Measurements from ENCODE around the gene STK11. TPM values are rescaled to one million over a fixed set of nuclear protein-coding genes. Genes with fewer than 3 reads are reported as not detected.

STK11 gene
- total RNA-seq, 1 donor from 2014 or later, result 69.6 TPM

GRCh38 chr19:1228161-1228957 lies 22.8 kb downstream of the STK11 start:
- no peak for DNase-seq (ENCODE audit: low spot score)
- Mint-ChIP-seq H3K27ac (no peak overlapping the region), H3K9me3 (no peaks in the 10 kb centered on the region), H3K36me3 (ENCODE audit: low read depth) (no peaks in the 10 kb centered on the region), H3K4me3 (no peak overlapping the region), H3K4me1 (ENCODE audit: low read depth) (no peaks in the 10 kb centered on the region), H3K27me3 (ENCODE audit: insufficient read depth) (no peaks in the 10 kb centered on the region)
- intact Hi-C loops (cut with micrococcal nuclease), result no loop called here

GRCh38 chr19:1229056-1229923 lies 23.7 kb downstream of the STK11 start:
- no peaks in the 10 kb centered on the region for H3K27me3 Mint-ChIP-seq (ENCODE audit: insufficient read depth)
- H3K9me3 Mint-ChIP-seq, result no peaks in the 10 kb centered on the region
- H3K36me3 Mint-ChIP-seq (ENCODE audit: low read depth), result no peaks in the 10 kb centered on the region
- intact Hi-C loops (cut with micrococcal nuclease), result no loop called here
- no peak overlapping the region for H3K27ac Mint-ChIP-seq
- H3K4me1 Mint-ChIP-seq (ENCODE audit: low read depth), result no peaks in the 10 kb centered on the region
- no peak for DNase-seq (ENCODE audit: low spot score)
- no peak overlapping the region for H3K4me3 Mint-ChIP-seq

- intact Hi-C loops (cut with micrococcal nuclease), result no loop called here
- Mint-ChIP-seq H3K27ac (no peak overlapping the region), H3K27me3 (ENCODE audit: insufficient read depth) (peaks cover 2% of the 10 kb centered on the region), H3K9me3 (no peaks in the 10 kb centered on the region), H3K4me3 (no peak overlapping the region), H3K36me3 (ENCODE audit: low read depth) (no peaks in the 10 kb centered on the region), H3K4me1 (ENCODE audit: low read depth) (no peaks in the 10 kb centered on the region)
- no peak for DNase-seq (ENCODE audit: low spot score)
Measured at GRCh38 chr19:1229924-1230782, 24.6 kb downstream of the STK11 start.

DNA sequence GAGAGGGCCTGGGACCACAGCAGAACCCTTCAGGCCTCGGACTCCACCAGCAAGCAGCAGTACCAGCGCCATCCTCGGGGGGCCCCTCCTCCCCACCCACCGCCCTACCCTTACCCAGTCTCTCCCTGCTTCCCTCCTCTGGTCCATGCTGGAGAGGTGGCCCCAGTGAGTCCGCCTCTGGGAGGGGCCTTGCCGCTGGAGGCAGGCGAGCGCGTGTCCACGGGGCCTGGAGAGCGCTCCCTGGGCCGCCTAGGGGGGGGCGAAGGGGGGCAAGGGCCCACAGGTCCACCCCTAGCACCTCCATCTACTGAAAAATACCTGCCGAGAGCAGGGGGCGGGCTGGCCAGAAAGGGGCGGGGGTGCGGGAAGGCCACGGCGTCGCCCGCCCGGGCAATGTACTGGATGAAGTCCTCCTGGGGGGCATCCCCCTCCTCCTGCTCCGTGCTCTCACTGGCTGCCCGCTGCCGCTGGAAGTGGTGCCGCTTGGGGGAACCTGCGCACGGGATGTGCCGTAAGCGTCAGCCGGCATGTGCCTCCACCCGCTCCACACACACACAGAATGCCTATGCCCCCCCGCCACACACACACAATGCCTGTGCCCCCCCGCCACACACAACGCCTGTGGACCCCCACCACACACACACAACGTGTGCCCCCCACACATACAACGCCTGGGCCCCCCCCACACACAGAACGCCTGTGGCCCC lies 25.4 kb downstream of the STK11 start:
- H3K27ac Mint-ChIP-seq, result no peak overlapping the region

GRCh38 chr19:1231729-1232637 lies 26.4 kb downstream of the STK11 start:
- peaks cover 4% of the 10 kb centered on the region for H3K27me3 Mint-ChIP-seq (ENCODE audit: insufficient read depth)
- no peaks in the 10 kb centered on the region for H3K4me1 Mint-ChIP-seq (ENCODE audit: low read depth)

More for the DNA sequence above, 25.4 kb downstream of the STK11 start:
- no peak for DNase-seq (ENCODE audit: low spot score)
- Mint-ChIP-seq H3K4me1 (ENCODE audit: low read depth) (no peaks in the 10 kb centered on the region), H3K36me3 (ENCODE audit: low read depth) (no peaks in the 10 kb centered on the region), H3K27me3 (ENCODE audit: insufficient read depth) (peaks cover 3% of the 10 kb centered on the region), H3K4me3 (no peak overlapping the region), H3K9me3 (no peaks in the 10 kb centered on the region)
- intact Hi-C loops (cut with micrococcal nuclease), result no loop called here

DNA sequence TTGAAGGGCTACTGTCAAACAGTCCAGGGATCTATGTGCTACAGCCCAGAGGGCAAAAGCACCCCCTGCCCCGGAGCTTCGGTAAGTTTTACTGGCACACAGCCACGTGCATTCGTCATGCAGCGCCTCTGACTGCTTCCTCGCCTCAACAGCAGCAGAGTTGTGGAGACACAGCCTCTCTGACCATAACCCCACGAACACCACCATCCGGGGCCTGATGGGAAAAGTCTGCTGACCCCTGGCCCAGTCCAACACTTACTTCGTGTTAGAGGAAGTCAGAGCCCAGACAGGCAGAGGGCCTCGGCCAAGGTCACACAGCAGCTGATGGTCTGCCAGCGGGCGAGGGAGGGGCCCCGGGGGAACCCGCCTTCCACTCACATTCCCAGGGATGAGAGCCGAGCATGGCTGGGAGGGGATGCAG lies 27.1 kb downstream of the STK11 start:
- Mint-ChIP-seq H3K9me3 (no peaks in the 10 kb centered on the region), H3K27ac (no peak overlapping the region), H3K27me3 (ENCODE audit: insufficient read depth) (peaks cover 4% of the 10 kb centered on the region), H3K4me1 (ENCODE audit: low read depth) (no peaks in the 10 kb centered on the region), H3K4me3 (no peak overlapping the region), H3K36me3 (ENCODE audit: low read depth) (no peaks in the 10 kb centered on the region)
- no peak for DNase-seq (ENCODE audit: low spot score)
- intact Hi-C loops (cut with micrococcal nuclease), result no loop called here

More at GRCh38 chr19:1231729-1232637, 26.4 kb downstream of the STK11 start:
- DNase-seq (ENCODE audit: low spot score), result no peak
- intact Hi-C loops (cut with micrococcal nuclease), result no loop called here
- H3K27ac Mint-ChIP-seq, result no peak overlapping the region
- H3K9me3 Mint-ChIP-seq, result no peaks in the 10 kb centered on the region
- no peak overlapping the region for H3K4me3 Mint-ChIP-seq
- H3K36me3 Mint-ChIP-seq (ENCODE audit: low read depth), result no peaks in the 10 kb centered on the region

GRCh38 chr19:1233115-1233667 lies 27.6 kb downstream of the STK11 start:
- DNase-seq (ENCODE audit: low spot score), result no peak
- intact Hi-C loops (cut with micrococcal nuclease), result no loop called here
- no peak overlapping the region for H3K27ac Mint-ChIP-seq
- no peaks in the 10 kb centered on the region for H3K9me3 Mint-ChIP-seq
- H3K36me3 Mint-ChIP-seq (ENCODE audit: low read depth), result no peaks in the 10 kb centered on the region
- H3K4me3 Mint-ChIP-seq, result no peak overlapping the region
- H3K27me3 Mint-ChIP-seq (ENCODE audit: insufficient read depth), result peaks cover 5% of the 10 kb centered on the region
- no peaks in the 10 kb centered on the region for H3K4me1 Mint-ChIP-seq (ENCODE audit: low read depth)

GRCh38 chr19:1234051-1234954 lies 28.7 kb downstream of the STK11 start:
- Mint-ChIP-seq H3K4me1 (ENCODE audit: low read depth) (peaks cover 11% of the 10 kb centered on the region), H3K4me3 (no peak overlapping the region), H3K9me3 (no peaks in the 10 kb centered on the region), H3K27ac (no peak overlapping the region), H3K36me3 (ENCODE audit: low read depth) (no peaks in the 10 kb centered on the region), H3K27me3 (ENCODE audit: insufficient read depth) (peaks cover 15% of the 10 kb centered on the region)
- DNase-seq (ENCODE audit: low spot score), result no peak
- intact Hi-C loops (cut with micrococcal nuclease), result no loop called here

- Mint-ChIP-seq H3K36me3 (ENCODE audit: low read depth) (no peaks in the 10 kb centered on the region), H3K4me3 (no peak overlapping the region)
Measured at GRCh38 chr19:1234955-1235380, 29.4 kb downstream of the STK11 start.

DNA sequence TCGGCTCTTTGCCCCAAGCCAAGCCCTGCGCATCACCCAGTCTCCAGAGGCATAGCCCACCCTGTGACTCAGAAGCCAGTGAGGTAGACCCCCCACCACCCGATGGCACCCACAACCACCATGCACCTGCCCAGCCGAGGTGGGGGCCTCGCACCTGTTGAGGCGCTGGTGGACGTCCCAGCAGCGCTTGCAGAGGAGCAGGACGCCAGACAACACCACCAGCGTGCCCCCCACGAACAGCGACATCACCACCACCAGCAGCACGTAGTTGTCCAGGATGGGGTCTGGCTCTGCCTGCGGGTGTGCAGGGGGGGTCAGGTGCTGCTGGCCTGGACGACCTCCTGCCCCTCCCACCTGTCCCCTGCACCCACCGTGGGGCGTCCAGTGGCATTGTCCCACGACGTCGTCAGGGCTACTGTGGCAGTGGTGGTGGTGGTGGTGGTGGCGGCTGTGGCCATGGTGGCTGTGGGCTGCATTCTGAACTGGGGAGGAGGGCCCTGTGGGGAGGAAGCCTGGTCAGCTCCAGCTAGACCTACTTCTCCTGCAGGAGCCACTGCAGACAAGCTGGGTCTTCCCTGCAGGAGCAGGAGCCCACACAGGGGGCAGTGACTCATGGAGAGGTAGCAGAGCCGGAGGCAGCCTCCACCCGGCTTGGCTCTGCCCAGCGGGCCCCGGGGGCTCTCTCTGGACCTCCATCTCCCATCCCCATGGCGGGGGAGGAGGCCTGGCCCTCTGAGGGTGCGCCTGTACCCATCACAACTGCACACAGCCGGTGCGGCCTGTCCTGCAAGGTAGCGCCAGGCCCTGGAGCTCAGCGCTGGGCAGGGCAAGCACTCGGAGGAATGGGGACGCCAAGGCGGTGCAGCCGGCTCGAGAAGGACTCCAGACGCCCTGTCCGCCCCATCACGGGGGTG lies 30.3 kb downstream of the STK11 start:
- no peaks in the 10 kb centered on the region for H3K9me3 Mint-ChIP-seq
- no peaks in the 10 kb centered on the region for H3K36me3 Mint-ChIP-seq (ENCODE audit: low read depth)
- H3K4me3 Mint-ChIP-seq, result no peak overlapping the region
- DNase-seq (ENCODE audit: low spot score), result no peak
- H3K27me3 Mint-ChIP-seq (ENCODE audit: insufficient read depth), result peaks cover 17% of the 10 kb centered on the region
- no peak overlapping the region for H3K27ac Mint-ChIP-seq
- intact Hi-C loops (cut with micrococcal nuclease), result no loop called here
- H3K4me1 Mint-ChIP-seq (ENCODE audit: low read depth), result peaks cover 14% of the 10 kb centered on the region

More at GRCh38 chr19:1234955-1235380, 29.4 kb downstream of the STK11 start:
- intact Hi-C loops (cut with micrococcal nuclease), result no loop called here
- no peaks in the 10 kb centered on the region for H3K9me3 Mint-ChIP-seq
- peaks cover 17% of the 10 kb centered on the region for H3K27me3 Mint-ChIP-seq (ENCODE audit: insufficient read depth)
- DNase-seq (ENCODE audit: low spot score), result no peak
- H3K4me1 Mint-ChIP-seq (ENCODE audit: low read depth), result peaks cover 13% of the 10 kb centered on the region
- no peak overlapping the region for H3K27ac Mint-ChIP-seq
